HUES64 (cell line): ENCODE data around the gene NECTIN1.
A peak's percentile ranks its signal among the peaks of the same experiment; 100 is the strongest.

Source experiments
- H3K27ac ChIP-seq: 2 replicates; pipeline ENCODE4 v1.7.0; 2013; ENCODE audit warnings: low read depth, low read length, inconsistent platforms
- H3K27me3 ChIP-seq: 2 replicates; pipeline ENCODE4 v1.6.1; 2013; ENCODE audit warnings: mild to moderate bottlenecking, low read length; ENCODE audit not compliant: insufficient read depth
- H3K36me3 ChIP-seq: 2 replicates; pipeline ENCODE4 v1.6.1; 2013; ENCODE audit warnings: mild to moderate bottlenecking, low read length; ENCODE audit not compliant: insufficient read depth
- H3K4me1 ChIP-seq: 2 replicates; pipeline ENCODE4 v1.6.1; 2013; ENCODE audit warnings: mild to moderate bottlenecking, low read length, moderate library complexity; ENCODE audit not compliant: insufficient read depth
- H3K4me3 ChIP-seq: 2 replicates; pipeline ENCODE4 v1.5.1; 2013; ENCODE audit warnings: mild to moderate bottlenecking, low read length, moderate library complexity
- H3K9ac ChIP-seq: 2 replicates; pipeline ENCODE4 v1.6.1; 2013; ENCODE audit warnings: mild to moderate bottlenecking, low read depth, low read length
- H3K9me3 ChIP-seq: 2 replicates; pipeline ENCODE4 v1.6.1; 2013; ENCODE audit warnings: low read depth, low read length; ENCODE audit not compliant: insufficient read depth
- WGBS: fragments of 150-250, 120-280 bp; methylation state at CpG from one replicate; pipeline ENCODE4 v1.1.7; 2013; ENCODE audit warnings: missing lambda C conversion rate; 5-methylcytosine and 5-hydroxymethylcytosine counted together

Gene NECTIN1

GRCh38 chr11:119687373-119688046, 41.5 kb downstream of the NECTIN1 start:
- Histone ChIP-seq H3K27me3 (no peaks in the 10 kb centered on the region), H3K4me1 (peaks cover 52% of the 10 kb centered on the region), H3K9ac (no peak overlapping the region), H3K27ac (no peak overlapping the region), H3K36me3 (no peaks in the 10 kb centered on the region), H3K9me3 (no peaks in the 10 kb centered on the region), H3K4me3 (no peak overlapping the region)
- WGBS, result 72% methylated on average over 15 of the region's 15 CpGs

GRCh38 chr11:119686177-119686882, 42.7 kb downstream of the NECTIN1 start:
- H3K27ac ChIP-seq, result no peak overlapping the region
- no peaks in the 10 kb centered on the region for H3K27me3 ChIP-seq
- WGBS, result 92% methylated on average over 19 of the region's 19 CpGs
- peaks cover 42% of the 10 kb centered on the region for H3K4me1 ChIP-seq
- no peak overlapping the region for H3K4me3 ChIP-seq
- no peaks in the 10 kb centered on the region for H3K36me3 ChIP-seq
- H3K9me3 ChIP-seq, result no peaks in the 10 kb centered on the region
- no peak overlapping the region for H3K9ac ChIP-seq

- no peak overlapping the region for H3K4me3 ChIP-seq
- peaks cover 38% of the 10 kb centered on the region for H3K4me1 ChIP-seq
- H3K27me3 ChIP-seq, result no peaks in the 10 kb centered on the region
- no peak overlapping the region for H3K9ac ChIP-seq
- WGBS, result 83% methylated on average over 13 of the region's 13 CpGs
- H3K36me3 ChIP-seq, result no peaks in the 10 kb centered on the region
- no peak overlapping the region for H3K27ac ChIP-seq
- no peaks in the 10 kb centered on the region for H3K9me3 ChIP-seq
Measured at GRCh38 chr11:119685111-119685746, 43.8 kb downstream of the NECTIN1 start.

GRCh38 chr11:119684361-119685110, 44.5 kb downstream of the NECTIN1 start:
- no peaks in the 10 kb centered on the region for H3K9me3 ChIP-seq
- no peak overlapping the region for H3K4me3 ChIP-seq
- H3K36me3 ChIP-seq, result no peaks in the 10 kb centered on the region
- no peak overlapping the region; the same call in 1 of the 2 replicates for H3K27ac ChIP-seq
- peak overlapping the region; percentile 48; the same call in 1 of the 2 replicates for H3K9ac ChIP-seq
- 67% methylated on average over 15 of the region's 15 CpGs for WGBS
- H3K4me1 ChIP-seq, result peaks cover 38% of the 10 kb centered on the region
- no peaks in the 10 kb centered on the region for H3K27me3 ChIP-seq

- H3K4me1 ChIP-seq, result peaks cover 38% of the 10 kb centered on the region
- no peaks in the 10 kb centered on the region for H3K9me3 ChIP-seq
- H3K4me3 ChIP-seq, result no peak overlapping the region
- no peak overlapping the region for H3K27ac ChIP-seq
- 74% methylated on average over 9 of the region's 9 CpGs for WGBS
- H3K27me3 ChIP-seq, result no peaks in the 10 kb centered on the region
- peaks cover 1% of the 10 kb centered on the region; the same call in 1 of the 2 replicates for H3K36me3 ChIP-seq
- peak overlapping the region; percentile 48; the same call in 1 of the 2 replicates for H3K9ac ChIP-seq
Measured at GRCh38 chr11:119683783-119684182, 45.2 kb downstream of the NECTIN1 start.

- Histone ChIP-seq H3K9ac (no peak overlapping the region), H3K4me3 (no peak overlapping the region), H3K27ac (no peak overlapping the region), H3K4me1 (peaks cover 20% of the 10 kb centered on the region), H3K9me3 (peaks cover 13% of the 10 kb centered on the region), H3K27me3 (no peaks in the 10 kb centered on the region), H3K36me3 (peaks cover 25% of the 10 kb centered on the region)
- 84% methylated on average over 6 of the region's 8 CpGs for WGBS
Measured at GRCh38 chr11:119681361-119681910, 47.6 kb downstream of the NECTIN1 start.

- Histone ChIP-seq H3K36me3 (peaks cover 30% of the 10 kb centered on the region), H3K9ac (no peak overlapping the region), H3K27ac (no peak overlapping the region), H3K4me3 (no peak overlapping the region), H3K27me3 (no peaks in the 10 kb centered on the region), H3K9me3 (peaks cover 13% of the 10 kb centered on the region), H3K4me1 (peaks cover 20% of the 10 kb centered on the region)
- WGBS, result 92% methylated on average over 11 of the region's 11 CpGs
Measured at GRCh38 chr11:119680541-119681360, 48.2 kb downstream of the NECTIN1 start.

- Histone ChIP-seq H3K4me3 (no peak overlapping the region), H3K36me3 (peaks cover 43% of the 10 kb centered on the region), H3K27ac (no peak overlapping the region), H3K9me3 (peaks cover 13% of the 10 kb centered on the region), H3K9ac (no peak overlapping the region), H3K27me3 (no peaks in the 10 kb centered on the region), H3K4me1 (peaks cover 6% of the 10 kb centered on the region; the same call in 1 of the 2 replicates)
- 95% methylated on average over 7 of the region's 7 CpGs for WGBS
Measured at GRCh38 chr11:119679346-119679745, 49.7 kb downstream of the NECTIN1 start.

GRCh38 chr11:119678351-119678750, 50.6 kb downstream of the NECTIN1 start:
- Histone ChIP-seq H3K4me1 (no peaks in the 10 kb centered on the region), H3K4me3 (no peak overlapping the region), H3K9me3 (peaks cover 13% of the 10 kb centered on the region), H3K36me3 (peaks cover 53% of the 10 kb centered on the region), H3K27ac (no peak overlapping the region), H3K9ac (no peak overlapping the region), H3K27me3 (no peaks in the 10 kb centered on the region)
- WGBS, result 96% methylated on average over 21 of the region's 21 CpGs

GRCh38 chr11:119677840-119678239, 51.2 kb downstream of the NECTIN1 start:
- 97% methylated on average over 9 of the region's 9 CpGs for WGBS
- no peak overlapping the region for H3K4me3 ChIP-seq
- no peaks in the 10 kb centered on the region for H3K27me3 ChIP-seq
- H3K4me1 ChIP-seq, result no peaks in the 10 kb centered on the region
- no peak overlapping the region for H3K27ac ChIP-seq
- H3K36me3 ChIP-seq, result peaks cover 56% of the 10 kb centered on the region
- H3K9ac ChIP-seq, result no peak overlapping the region
- peaks cover 13% of the 10 kb centered on the region for H3K9me3 ChIP-seq
